Measurements from ENCODE around the gene RAVER1.
"Not testable (repeated sequence)": the region's sequence is repeated elsewhere in the genome, so short reads cannot be mapped to it uniquely, and the experiment has no call there.

The RAVER1 gene

DNA sequence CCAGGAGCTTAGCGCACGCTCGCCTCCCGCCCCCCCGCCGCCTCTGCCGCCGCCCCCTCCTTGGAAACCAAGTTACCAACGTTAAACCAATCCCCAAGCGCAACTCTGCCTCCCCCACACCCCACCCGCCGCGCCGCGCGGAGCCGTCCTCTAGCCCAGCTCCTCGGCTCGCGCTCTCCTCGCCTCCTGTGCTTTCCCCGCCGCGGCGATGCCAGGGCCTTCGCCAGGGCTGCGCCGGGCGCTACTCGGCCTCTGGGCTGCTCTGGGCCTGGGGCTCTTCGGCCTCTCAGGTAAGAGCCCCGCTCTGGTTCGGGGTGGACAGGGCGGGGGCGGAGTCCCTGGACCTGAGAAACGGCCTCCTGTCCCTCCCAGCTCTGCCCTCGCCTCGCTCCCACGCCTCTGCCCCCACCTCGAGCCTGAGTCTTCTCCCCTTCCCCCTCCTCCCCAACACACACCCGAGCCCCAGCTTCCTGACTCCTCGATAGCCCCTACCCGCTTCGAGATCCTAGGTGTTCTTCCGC, 43.4 kb downstream of the RAVER1 start, which contains the start of gene ICAM5:
Gene ICAM5, plus strand, starts transcription at position 117 of the 521 bp plus-strand sequence. Its CDS starts 92 bp downstream, at position 209.
- no peak for DNase-seq

GRCh38 chr19:10289167-10289835, 44.0 kb downstream of the RAVER1 start:
- no peak for DNase-seq

DNA sequence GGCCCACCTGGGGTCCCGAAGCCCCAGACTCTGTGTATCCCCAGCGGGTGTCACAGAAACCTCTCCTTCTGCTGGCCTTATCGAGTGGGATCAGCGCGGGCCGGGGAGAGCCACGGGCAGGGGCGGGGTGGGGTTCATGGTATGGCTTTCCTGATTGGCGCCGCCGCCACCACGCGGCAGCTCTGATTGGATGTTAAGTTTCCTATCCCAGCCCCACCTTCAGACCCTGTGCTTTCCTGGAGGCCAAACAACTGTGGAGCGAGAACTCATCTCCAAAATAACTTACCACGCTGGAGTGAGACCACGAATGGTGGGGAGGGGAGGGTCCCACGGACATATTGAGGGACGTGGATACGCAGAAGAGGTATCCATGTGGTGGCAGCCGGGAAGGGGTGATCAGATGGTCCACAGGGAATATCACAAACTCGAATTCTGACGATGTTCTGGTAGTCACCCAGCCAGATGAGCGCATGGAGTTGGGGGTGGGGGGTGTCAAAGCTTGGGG, 44.6 kb downstream of the RAVER1 start:
- DNase-seq = no peak

- DNase-seq = no peak
These were observed 46.3 kb downstream of the RAVER1 start, which contains the start of gene ICAM4 for GRCh38 chr19:10286803-10287737. ICAM4 (plus strand) TSS chr19:10286955; CDS start chr19:10287013, 58 bp downstream.

GRCh38 chr19:10285393-10285792, 47.9 kb downstream of the RAVER1 start:
- no peak for DNase-seq

GRCh38 chr19:10284960-10285278, 48.4 kb downstream of the RAVER1 start:
- no peak for DNase-seq

- DNase-seq = no peak
These were observed 49.0 kb downstream of the RAVER1 start for GRCh38 chr19:10284065-10284959.

DNA sequence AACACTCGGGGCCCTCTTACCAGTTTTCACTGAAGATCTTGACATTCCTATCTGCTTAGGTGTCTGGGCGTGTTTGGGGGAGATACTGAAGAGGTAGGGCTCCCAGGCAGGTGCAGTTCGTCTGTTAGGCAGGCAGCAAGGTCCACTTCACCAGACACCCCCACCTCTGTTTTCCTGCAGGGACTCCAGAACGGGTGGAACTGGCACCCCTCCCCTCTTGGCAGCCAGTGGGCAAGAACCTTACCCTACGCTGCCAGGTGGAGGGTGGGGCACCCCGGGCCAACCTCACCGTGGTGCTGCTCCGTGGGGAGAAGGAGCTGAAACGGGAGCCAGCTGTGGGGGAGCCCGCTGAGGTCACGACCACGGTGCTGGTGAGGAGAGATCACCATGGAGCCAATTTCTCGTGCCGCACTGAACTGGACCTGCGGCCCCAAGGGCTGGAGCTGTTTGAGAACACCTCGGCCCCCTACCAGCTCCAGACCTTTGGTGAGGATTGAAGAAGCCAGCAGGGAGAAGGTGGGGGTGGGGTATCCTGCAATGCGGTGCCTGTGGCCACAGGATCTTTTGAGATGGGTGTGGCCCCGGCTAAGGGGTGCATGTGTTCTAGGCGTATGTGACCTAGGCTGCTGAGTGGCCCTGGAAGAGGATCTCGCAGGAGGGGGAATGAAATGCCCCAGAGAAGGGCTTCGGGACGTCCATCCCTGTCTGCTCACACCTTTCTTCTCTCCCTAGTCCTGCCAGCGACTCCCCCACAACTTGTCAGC, 49.8 kb downstream of the RAVER1 start:
- no peak for DNase-seq

GRCh38 chr19:10282043-10282442, 51.3 kb downstream of the RAVER1 start:
- DNase-seq = not testable (repeated sequence)

GRCh38 chr19:10279737-10280442, 53.4 kb downstream of the RAVER1 start:
- DNase-seq = no peak

- DNase-seq = no peak
These were observed 54.4 kb downstream of the RAVER1 start for GRCh38 chr19:10278935-10279334.

DNA sequence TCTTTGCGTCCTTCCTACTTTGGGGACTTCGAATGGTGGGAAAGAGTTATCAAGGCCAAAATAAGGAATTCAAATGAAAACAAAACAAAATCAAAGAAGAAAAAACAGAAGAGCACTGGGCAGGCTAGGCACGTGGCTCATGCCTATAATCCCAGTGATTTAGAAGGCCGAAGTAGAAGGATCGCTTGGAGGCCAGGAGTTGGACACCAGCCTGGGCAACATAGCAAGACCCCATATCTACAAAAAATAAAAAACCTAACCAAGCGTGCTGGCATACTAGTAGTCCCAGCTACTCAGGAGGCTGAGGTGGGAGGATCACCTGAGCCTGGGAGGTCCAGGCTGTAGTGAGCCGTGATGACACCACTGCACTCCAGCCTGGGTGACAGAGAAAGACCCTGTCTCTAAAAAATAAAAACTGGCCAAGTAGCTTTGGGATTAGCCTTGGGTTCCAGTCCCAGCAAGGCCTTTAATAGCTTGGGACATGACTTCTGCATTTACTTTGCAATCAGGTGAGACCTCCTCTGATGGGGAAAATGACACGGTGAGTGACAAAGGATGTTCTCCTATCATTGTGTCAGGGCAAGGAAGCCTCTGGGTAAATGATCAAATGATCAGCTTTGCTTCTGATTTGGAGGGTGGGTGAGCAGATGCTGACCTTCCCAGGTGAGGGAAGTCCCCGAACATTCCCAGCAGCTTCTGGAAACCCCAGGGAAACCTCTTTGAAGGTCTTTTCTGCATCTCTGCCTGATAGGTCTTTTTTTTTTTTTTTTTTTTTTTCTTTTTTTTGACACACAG, 55.3 kb downstream of the RAVER1 start:
- no peak for DNase-seq

DNA sequence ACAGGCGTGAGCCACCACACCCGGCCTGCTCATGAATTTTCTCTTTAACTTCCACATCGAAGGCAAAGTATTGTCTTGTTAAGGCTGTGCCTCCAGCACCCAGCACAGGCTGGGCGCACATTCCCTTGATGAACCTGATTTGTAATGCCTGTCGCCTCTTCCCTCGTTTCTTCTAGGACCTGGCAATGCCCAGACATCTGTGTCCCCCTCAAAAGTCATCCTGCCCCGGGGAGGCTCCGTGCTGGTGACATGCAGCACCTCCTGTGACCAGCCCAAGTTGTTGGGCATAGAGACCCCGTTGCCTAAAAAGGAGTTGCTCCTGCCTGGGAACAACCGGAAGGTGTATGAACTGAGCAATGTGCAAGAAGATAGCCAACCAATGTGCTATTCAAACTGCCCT, 58.7 kb downstream of the RAVER1 start:
- DNase-seq = no peak

- DNase-seq = peak; percentile 27
These were observed 61.7 kb downstream of the RAVER1 start for GRCh38 chr19:10271543-10272086.

GRCh38 chr19:10270616-10271394, 62.5 kb downstream of the RAVER1 start, which contains the start of gene ICAM1:
ICAM1 (plus strand) TSS chr19:10271120; CDS start chr19:10271160, 40 bp downstream.
- DNase-seq = peak; percentile 83

GRCh38 chr19:10270180-10270615, 63.1 kb downstream of the RAVER1 start:
- DNase-seq = peak; percentile 79

GRCh38 chr19:10269333-10270179, 63.8 kb downstream of the RAVER1 start:
- peak; percentile 89 for DNase-seq

DNA sequence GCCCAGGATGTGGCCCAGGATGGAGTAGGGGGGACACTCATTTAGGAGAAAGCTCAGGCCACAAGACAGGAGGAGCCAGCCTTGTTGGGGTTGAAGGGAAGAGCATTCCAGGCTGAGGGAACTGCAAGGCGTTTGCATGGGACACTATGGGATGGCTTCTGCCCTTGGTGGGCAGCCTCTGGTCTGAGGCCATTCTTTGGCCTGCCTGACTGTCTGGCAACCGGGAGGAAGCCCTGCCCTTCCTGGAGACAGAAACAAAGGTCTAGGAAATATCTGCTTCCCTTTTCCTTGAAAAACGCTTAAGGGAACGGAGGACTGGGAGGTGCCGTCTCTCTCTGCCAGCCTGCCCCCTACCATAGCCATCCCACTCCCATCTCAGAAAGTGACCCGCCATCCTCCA, 65.3 kb downstream of the RAVER1 start:
- peak; percentile 25 for DNase-seq
